Neural crest cell (in vitro differentiated cells): ENCODE measurements around the gene C3orf80. TPM values are rescaled to one million over a fixed set of nuclear protein-coding genes. Genes with fewer than 3 reads are reported as not detected.

ENCODE experiments used
- DNase-seq: peaks from one replicate; pipeline ENCODE4 v3.0.0; 2021; ENCODE audit warnings: low read depth, mixed read lengths, low spot score
- H3K27ac Mint-ChIP-seq: one replicate; pipeline ENCODE4 v1.8.0; 2021; ENCODE audit warnings: mild to moderate bottlenecking, mixed read lengths; ENCODE audit not compliant: unreplicated experiment
- H3K27me3 Mint-ChIP-seq: 2 replicates; pipeline ENCODE4 v1.8.0; 2021; ENCODE audit warnings: low read depth, mild to moderate bottlenecking, mixed read lengths
- H3K36me3 Mint-ChIP-seq: 2 replicates; pipeline ENCODE4 v1.8.0; 2021; ENCODE audit warnings: low read depth, mild to moderate bottlenecking, mixed read lengths
- H3K4me1 Mint-ChIP-seq: 2 replicates; pipeline ENCODE4 v1.8.0; 2021; ENCODE audit warnings: mixed read lengths
- H3K4me3 Mint-ChIP-seq: one replicate; pipeline ENCODE4 v1.8.0; 2021; ENCODE audit warnings: mild to moderate bottlenecking, mixed read lengths
- H3K9me3 Mint-ChIP-seq: 2 replicates; pipeline ENCODE4 v1.8.0; 2021; ENCODE audit warnings: mixed read lengths
- CTCF ChIP-seq: fragments of 200-600 bp; sonication (generic); conservative IDR thresholded peaks from 2 replicates; pipeline ENCODE4 v1.5.0; 2021; ENCODE audit warnings: antibody characterized with exemption, mild to moderate bottlenecking
- total RNA-seq: library from RNA; stranded (reverse); gene quantifications from 2 replicates; pipeline ENCODE4 v1.2.1, GENCODE V29; 2021

Gene C3orf80
- total RNA-seq, 1 donor from 2014 or later: 0.44 TPM

- Mint-ChIP-seq H3K4me3 (no peak overlapping the region), H3K9me3 (no peaks in the 10 kb centered on the region), H3K27ac (no peak overlapping the region), H3K27me3 (no peaks in the 10 kb centered on the region), H3K4me1 (no peaks in the 10 kb centered on the region), H3K36me3 (peaks cover 6% of the 10 kb centered on the region)
- TF ChIP-seq CTCF: no peak
- no peak for DNase-seq
Measured at GRCh38 chr3:160265088-160265487, 39.9 kb downstream of the C3orf80 start.

Other genes starting within 250 kb of the C3orf80 start
- gene IL12A, start 236.6 kb upstream of the C3orf80 start, total RNA-seq: 0.30 and 0.54 TPM in 2 replicates
- gene IFT80, start 173.8 kb downstream of the C3orf80 start, total RNA-seq: 38.4 and 45.7 TPM in 2 replicates
- gene SMC4, start 174.2 kb downstream of the C3orf80 start, total RNA-seq: 175 and 180 TPM in 2 replicates
- 39.0 and 47.4 TPM in 2 replicates for gene TRIM59, start 224.4 kb downstream of the C3orf80 start, total RNA-seq